CD8-positive, alpha-beta memory T cell (primary cell): ENCODE data around the gene CRIP2. TPM values are rescaled to one million over a fixed set of nuclear protein-coding genes. Genes with fewer than 3 reads are reported as not detected.

ENCODE experiments used
- CTCF ChIA-PET: fragments of 350-600 bp; sonication (Branson Sonifier 250); formaldehyde crosslinking; loops from one replicate; lab custom pipeline; 2021; ENCODE audit warnings: antibody characterized with exemption; lab: Charles Lee
- POLR2A ChIA-PET: fragments of 350-600 bp; sonication (Branson Sonifier 250); formaldehyde crosslinking; loops from one replicate; lab custom pipeline; 2021; ENCODE audit warnings: antibody characterized with exemption; lab: Charles Lee
- DNase-seq, 5 donors: peaks; one replicate each; pipeline versions ENCODE4 v3.0.0 to v3.0.0-alpha.2; 2020 to 2022; ENCODE audit warnings: mixed read lengths in 1 of 5
- H3K27ac ChIP-seq: one replicate; pipeline ENCODE4 v1.7.0; 2013; ENCODE audit warnings: low read depth, mild to moderate bottlenecking, low read length, moderate library complexity
- H3K27me3 ChIP-seq: 2 replicates; pipeline ENCODE4 v1.7.0; 2013; ENCODE audit warnings: low read length, mild to moderate bottlenecking; ENCODE audit not compliant: insufficient read depth, poor library complexity, severe bottlenecking
- H3K36me3 ChIP-seq: 2 replicates; pipeline ENCODE4 v1.7.0; 2013; ENCODE audit warnings: mild to moderate bottlenecking, low read length, moderate library complexity; ENCODE audit not compliant: insufficient read depth
- H3K4me1 ChIP-seq: 2 replicates; pipeline ENCODE4 v1.7.0; 2013; ENCODE audit warnings: mild to moderate bottlenecking, low read length, moderate library complexity; ENCODE audit not compliant: insufficient read depth
- H3K4me3 ChIP-seq: 2 replicates; pipeline ENCODE4 v1.7.0; 2013; ENCODE audit warnings: mild to moderate bottlenecking, low read length
- H3K9me3 ChIP-seq: 2 replicates; pipeline ENCODE4 v1.7.0; 2013; ENCODE audit warnings: mild to moderate bottlenecking, low read length
- H3K27ac Mint-ChIP-seq, 8 donors: one replicate each; pipeline ENCODE4 v1.8.0; 2020 to 2021; ENCODE audit warnings: mixed read lengths in 8 of 8, mild to moderate bottlenecking in 6 of 8, inconsistent platforms in 3 of 8, moderate library complexity in 3 of 8
- H3K27me3 Mint-ChIP-seq, 2 donors: one replicate each; pipeline ENCODE4 v1.8.0; 2020 to 2021; ENCODE audit warnings: mixed read lengths in 2 of 2, mild to moderate bottlenecking in 1 of 2, moderate library complexity in 1 of 2
- H3K36me3 Mint-ChIP-seq, 3 donors: one replicate each; pipeline ENCODE4 v1.8.0; 2020 to 2021; ENCODE audit warnings: mixed read lengths in 3 of 3, inconsistent platforms in 1 of 3, mild to moderate bottlenecking in 1 of 3
- H3K4me1 Mint-ChIP-seq, 3 donors: one replicate each; pipeline ENCODE4 v1.8.0; 2020 to 2021; ENCODE audit warnings: mixed read lengths in 3 of 3, inconsistent platforms in 1 of 3, mild to moderate bottlenecking in 1 of 3
- H3K4me3 Mint-ChIP-seq, 7 donors: one replicate each; pipeline ENCODE4 v1.8.0; 2020 to 2021; ENCODE audit warnings: mixed read lengths in 7 of 7, mild to moderate bottlenecking in 6 of 7, moderate library complexity in 4 of 7, inconsistent platforms in 2 of 7
- H3K9me3 Mint-ChIP-seq, 5 donors: one replicate each; pipeline ENCODE4 v1.8.0; 2020 to 2022; ENCODE audit warnings: mixed read lengths in 5 of 5, mild to moderate bottlenecking in 3 of 5, moderate library complexity in 2 of 5, inconsistent platforms in 1 of 5
- polyA plus RNA-seq: library from polyadenylated mRNA; unstranded; fragments of 300-500 nt; fragmentation: Illumina TruSeq; gene quantifications from one replicate; pipeline ENCODE4 v1.2.3, GENCODE V29; 2021
- total RNA-seq, 2 experiments: library from RNA; stranded (reverse); gene quantifications; one replicate each; pipeline ENCODE4 v1.2.3, GENCODE V29; 2021

The CRIP2 gene
- total and polyA plus RNA-seq, 3 experiments from 2014 or later = 2.7 to 31.5 (median 4.5) TPM

DNA sequence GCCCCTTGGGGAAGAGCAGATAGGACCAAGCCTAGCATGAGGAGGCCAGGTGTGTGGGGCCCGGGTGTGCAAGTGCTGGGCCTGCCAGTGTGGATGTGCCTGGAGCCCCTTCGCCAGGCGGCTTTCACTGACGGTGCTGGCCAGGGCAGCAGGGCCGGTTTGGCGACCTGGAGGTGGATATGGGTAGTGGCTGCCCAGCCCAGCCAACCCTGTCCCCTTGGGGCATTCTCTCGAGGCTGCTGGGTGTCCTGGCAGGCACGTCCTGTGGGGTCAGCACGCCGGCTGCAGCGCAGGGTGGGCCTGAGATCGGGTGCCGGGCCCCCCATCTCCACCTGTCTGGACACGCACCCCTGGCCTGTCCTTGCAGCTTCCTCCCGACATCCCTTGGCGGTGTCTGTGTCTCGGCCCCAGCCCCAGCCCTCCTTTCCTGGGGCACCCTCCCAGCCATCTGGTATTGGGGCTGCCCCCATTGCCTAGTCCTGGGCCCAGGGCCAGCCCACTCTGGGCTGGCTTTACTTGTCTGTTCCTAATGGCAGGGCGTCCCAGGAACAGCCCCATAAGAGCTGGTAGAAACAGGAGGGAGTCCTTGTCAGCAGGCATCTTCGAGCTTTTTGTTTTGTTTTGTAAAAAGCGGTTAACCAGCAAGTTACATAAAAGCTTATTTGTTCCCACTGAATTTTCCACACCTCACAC, 7.2 kb upstream of the CRIP2 start:
- no peak for DNase-seq
- Histone ChIP-seq H3K36me3 (no peaks in the 10 kb centered on the region), H3K4me3 (no peak overlapping the region), H3K9me3 (no peaks in the 10 kb centered on the region), H3K27me3 (no peaks in the 10 kb centered on the region), H3K4me1 (no peaks in the 10 kb centered on the region), H3K27ac (no peak overlapping the region)
- no peak overlapping the region for H3K4me3 Mint-ChIP-seq
- peaks cover 0 to 32% (median 0%) of the 10 kb centered on the region in 3 donors for H3K36me3 Mint-ChIP-seq
- H3K27me3 Mint-ChIP-seq = no peaks in the 10 kb centered on the region
- no peak overlapping the region for H3K27ac Mint-ChIP-seq
- ChIA-PET CTCF (interaction anchor here (1.2 to 1.6 kb wide), 3 partner anchors 13 to 22 kb away, joined by 3 to 8 read pairs (median 4); no protein-coding TSS in a partner anchor), POLR2A (no interaction called here)
- no peaks in the 10 kb centered on the region for H3K9me3 Mint-ChIP-seq
- no peaks in the 10 kb centered on the region for H3K4me1 Mint-ChIP-seq

DNA sequence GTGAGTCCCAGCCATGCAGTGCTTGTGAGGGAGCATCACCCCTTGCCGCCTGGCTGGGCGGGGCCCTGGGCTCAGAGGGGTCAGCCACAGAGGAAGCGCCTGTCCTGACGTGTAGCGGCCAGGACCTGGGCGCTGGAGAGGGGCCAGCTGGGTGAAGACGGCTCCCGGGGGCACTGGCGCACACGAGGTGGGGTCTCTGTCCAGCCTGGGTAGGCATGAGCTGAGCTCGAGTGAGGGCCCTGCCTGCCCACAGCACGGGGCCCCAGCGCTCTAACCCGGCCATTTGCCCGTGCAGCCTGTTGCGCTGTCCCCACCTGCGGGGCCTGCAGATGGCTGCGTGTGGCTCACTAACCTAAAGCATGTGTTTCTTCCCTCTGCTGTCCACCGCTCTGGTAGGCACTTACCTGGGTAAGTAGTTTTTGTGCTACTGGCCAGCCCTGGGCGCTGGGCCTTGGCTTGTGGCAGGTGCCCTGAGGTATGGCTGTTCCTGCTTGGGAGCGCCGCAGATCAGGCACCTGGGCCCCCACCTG, 6.6 kb upstream of the CRIP2 start:
- POLR2A ChIA-PET = no interaction called here
- no peaks in the 10 kb centered on the region for H3K36me3 ChIP-seq

GRCh38 chr14:105468621-105469241, 5.9 kb upstream of the CRIP2 start:
- no peak overlapping the region for H3K4me3 ChIP-seq
- H3K4me3 Mint-ChIP-seq = no peak overlapping the region
- peaks cover 0 to 20% (median 0%) of the 10 kb centered on the region in 3 donors for H3K36me3 Mint-ChIP-seq
- H3K9me3 Mint-ChIP-seq = no peaks in the 10 kb centered on the region
- H3K36me3 ChIP-seq = no peaks in the 10 kb centered on the region
- no peaks in the 10 kb centered on the region for H3K27me3 ChIP-seq
- POLR2A ChIA-PET = interaction anchor here (0.9 kb wide), 1 partner anchor 21 kb away, joined by 3 read pairs; no protein-coding TSS in a partner anchor
- H3K4me1 ChIP-seq = peaks cover 6% of the 10 kb centered on the region
- CTCF ChIA-PET = interaction anchor here (1.6 to 2.2 kb wide), 4 partner anchors 12 to 98 kb away, joined by 4 to 8 read pairs (median 4); no protein-coding TSS in a partner anchor
- no peak overlapping the region for H3K27ac ChIP-seq
- no peak for DNase-seq
- no peak overlapping the region for H3K27ac Mint-ChIP-seq
- H3K4me1 Mint-ChIP-seq = peaks cover 0 to 6% (median 0%) of the 10 kb centered on the region in 3 donors
- no peaks in the 10 kb centered on the region for H3K27me3 Mint-ChIP-seq
- H3K9me3 ChIP-seq = no peaks in the 10 kb centered on the region

More for the DNA sequence above, 6.6 kb upstream of the CRIP2 start:
- Mint-ChIP-seq H3K27ac (no peak overlapping the region), H3K36me3 (peaks cover 0 to 26% (median 0%) of the 10 kb centered on the region in 3 donors), H3K4me1 (no peaks in the 10 kb centered on the region), H3K4me3 (no peak overlapping the region), H3K27me3 (no peaks in the 10 kb centered on the region), H3K9me3 (no peaks in the 10 kb centered on the region)
- DNase-seq = no peak
- CTCF ChIA-PET = interaction anchor here (1.2 to 1.8 kb wide), 4 partner anchors 13 to 60 kb away, joined by 3 to 8 read pairs (median 4); no protein-coding TSS in a partner anchor
- no peaks in the 10 kb centered on the region for H3K4me1 ChIP-seq
- no peak overlapping the region for H3K27ac ChIP-seq
- no peak overlapping the region for H3K4me3 ChIP-seq
- H3K27me3 ChIP-seq = no peaks in the 10 kb centered on the region
- H3K9me3 ChIP-seq = no peaks in the 10 kb centered on the region

- Histone ChIP-seq H3K9me3 (no peaks in the 10 kb centered on the region), H3K4me3 (no peak overlapping the region), H3K27ac (no peak overlapping the region), H3K36me3 (no peaks in the 10 kb centered on the region), H3K27me3 (no peaks in the 10 kb centered on the region), H3K4me1 (peaks cover 7% of the 10 kb centered on the region)
- Mint-ChIP-seq H3K27me3 (no peaks in the 10 kb centered on the region), H3K4me3 (no peak overlapping the region), H3K27ac (no peak overlapping the region), H3K9me3 (no peaks in the 10 kb centered on the region), H3K36me3 (peaks cover 0 to 13% (median 0%) of the 10 kb centered on the region in 3 donors), H3K4me1 (peaks cover 0 to 10% (median 0%) of the 10 kb centered on the region in 3 donors)
- CTCF ChIA-PET = interaction anchor here (1.7 to 4.6 kb wide), 4 partner anchors 12 to 99 kb away, joined by 4 to 25 read pairs (median 4); no protein-coding TSS in a partner anchor
- POLR2A ChIA-PET = interaction anchor here (0.9 kb wide), 1 partner anchor 20 kb away, joined by 3 read pairs; no protein-coding TSS in a partner anchor
- DNase-seq = no peak
These were observed 4.9 kb upstream of the CRIP2 start for GRCh38 chr14:105469456-105470349.

DNA sequence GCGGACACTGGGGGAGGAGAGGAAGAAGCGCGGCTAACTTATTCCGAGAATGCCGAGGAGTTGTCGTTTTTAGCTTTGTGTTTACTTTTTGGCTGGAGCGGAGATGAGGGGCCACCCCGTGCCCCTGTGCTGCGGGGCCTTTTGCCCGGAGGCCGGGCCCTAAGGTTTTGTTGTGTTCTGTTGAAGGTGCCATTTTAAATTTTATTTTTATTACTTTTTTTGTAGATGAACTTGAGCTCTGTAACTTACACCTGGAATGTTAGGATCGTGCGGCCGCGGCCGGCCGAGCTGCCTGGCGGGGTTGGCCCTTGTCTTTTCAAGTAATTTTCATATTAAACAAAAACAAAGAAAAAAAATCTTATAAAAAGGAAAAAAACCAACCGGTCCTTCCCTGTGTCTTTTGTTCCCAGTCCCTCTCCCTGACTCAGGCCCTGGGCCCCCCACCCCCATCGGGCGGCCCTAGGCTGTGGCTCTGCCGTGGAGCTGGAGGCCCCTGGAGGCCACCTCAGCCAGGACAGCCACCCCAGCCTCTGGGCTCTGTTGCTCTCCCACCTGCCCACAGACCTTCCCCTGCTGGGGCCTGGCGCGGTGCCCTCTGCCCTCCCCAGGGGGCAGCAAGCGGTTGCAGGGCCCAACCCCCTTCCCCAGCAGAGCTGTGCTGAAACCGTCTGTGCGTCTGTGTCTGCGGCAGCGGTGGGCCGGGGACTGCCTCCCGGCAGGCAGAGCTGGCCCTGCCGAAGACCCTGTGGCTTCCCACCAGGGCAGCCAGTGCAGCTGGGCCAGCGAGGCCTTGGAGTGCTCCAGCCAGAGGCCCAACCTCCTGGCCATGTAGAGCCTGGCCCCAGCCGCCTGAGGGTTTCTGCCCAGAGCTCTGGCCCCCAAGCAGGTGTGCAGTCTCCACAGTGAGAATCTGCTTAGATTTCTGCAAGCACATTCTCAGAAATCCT, 4.0 kb upstream of the CRIP2 start:
- H3K9me3 ChIP-seq = no peaks in the 10 kb centered on the region
- H3K27ac Mint-ChIP-seq = no peak overlapping the region
- no peaks in the 10 kb centered on the region for H3K27me3 ChIP-seq
- no peak for DNase-seq
- no peak overlapping the region for H3K27ac ChIP-seq
- H3K27me3 Mint-ChIP-seq = no peaks in the 10 kb centered on the region
- H3K36me3 Mint-ChIP-seq = peaks cover 0 to 13% (median 0%) of the 10 kb centered on the region in 3 donors
- ChIA-PET CTCF (interaction anchor here (1.7 to 8.5 kb wide), 4 partner anchors 11 to 100 kb away, joined by 4 to 63 read pairs (median 15); no protein-coding TSS in a partner anchor), POLR2A (no interaction called here)
- H3K4me3 Mint-ChIP-seq = no peak overlapping the region
- no peaks in the 10 kb centered on the region for H3K9me3 Mint-ChIP-seq
- peaks cover 15% of the 10 kb centered on the region for H3K4me1 ChIP-seq
- H3K36me3 ChIP-seq = no peaks in the 10 kb centered on the region
- H3K4me1 Mint-ChIP-seq = peaks cover 0 to 13% (median 0%) of the 10 kb centered on the region in 3 donors
- H3K4me3 ChIP-seq = no peak overlapping the region

GRCh38 chr14:105471297-105471821, 3.3 kb upstream of the CRIP2 start:
- Mint-ChIP-seq H3K4me1 (peaks cover 0 to 19% (median 0%) of the 10 kb centered on the region in 3 donors), H3K27ac (no peak overlapping the region), H3K27me3 (no peaks in the 10 kb centered on the region), H3K36me3 (peaks cover 0 to 13% (median 0%) of the 10 kb centered on the region in 3 donors), H3K9me3 (no peaks in the 10 kb centered on the region), H3K4me3 (no peak overlapping the region)
- Histone ChIP-seq H3K27ac (no peak overlapping the region), H3K36me3 (no peaks in the 10 kb centered on the region), H3K4me3 (no peak overlapping the region), H3K27me3 (no peaks in the 10 kb centered on the region), H3K4me1 (peaks cover 22% of the 10 kb centered on the region), H3K9me3 (no peaks in the 10 kb centered on the region)
- CTCF ChIA-PET = interaction anchor here (4.6 to 8.5 kb wide), 2 partner anchors 10 to 18 kb away, joined by 25 to 63 read pairs; no protein-coding TSS in a partner anchor
- DNase-seq = no peak
- POLR2A ChIA-PET = no interaction called here
